Caco-2 (cell line): ENCODE results near the gene PDCD6IP. TPM values are rescaled to one million over a fixed set of nuclear protein-coding genes. Genes with fewer than 3 reads are reported as not detected.

ENCODE experiments used
- BruUV-seq: library from RNA; stranded (reverse); fragments of 400-500 nt; replicated peaks from 2 replicates; lab custom pipeline; 2021; lab: Mats Ljungman, UMichigan
- CTCF ChIA-PET: fragments of 300-600 bp; sonication (Branson Sonifier 250); formaldehyde crosslinking; loops from one replicate; lab custom pipeline; 2022; ENCODE audit warnings: antibody characterized with exemption; lab: Charles Lee
- POLR2A ChIA-PET: fragments of 300-600 bp; sonication (Branson Sonifier 250); formaldehyde crosslinking; loops from one replicate; lab custom pipeline; 2022; ENCODE audit warnings: antibody characterized with exemption; lab: Charles Lee
- DNase-seq, 2 experiments: peaks; one replicate each; pipeline versions ENCODE4 v3.0.0 to v3.0.0-alpha.2; 2020 to 2022
- H3K27me3 ChIP-seq: replicated peaks from 2 replicates; pipeline ENCODE4 v1.6.0; 2011; ENCODE audit warnings: low read length; ENCODE audit not compliant: control insufficient read depth, insufficient read depth
- H3K36me3 ChIP-seq: 2 replicates; pipeline ENCODE4 v1.5.1; 2011; ENCODE audit warnings: low read length; ENCODE audit not compliant: control insufficient read depth, insufficient read depth
- H3K4me1 ChIP-seq: fragments of 250-450 bp; sonication (Bioruptor Pico); 2 replicates; pipeline ENCODE4 v1.5.1; 2020; ENCODE audit warnings: mild to moderate bottlenecking
- H3K4me3 ChIP-seq: 2 replicates; pipeline ENCODE4 v1.5.1; 2011; ENCODE audit warnings: low read depth, mild to moderate bottlenecking, control low read depth, low read length
- H3K9me3 ChIP-seq: fragments of 250-450 bp; sonication (Bioruptor Pico); 2 replicates; pipeline ENCODE4 v1.5.1; 2020; ENCODE audit warnings: mild to moderate bottlenecking, moderate library complexity
- H3K27ac Mint-ChIP-seq: one replicate; pipeline ENCODE4 v1.8.0; 2022; ENCODE audit warnings: mixed read lengths; ENCODE audit not compliant: unreplicated experiment
- H3K27me3 Mint-ChIP-seq: one replicate; pipeline ENCODE4 v1.8.0; 2022; ENCODE audit warnings: mixed read lengths; ENCODE audit not compliant: insufficient read depth, unreplicated experiment
- H3K36me3 Mint-ChIP-seq: one replicate; pipeline ENCODE4 v1.8.0; 2022; ENCODE audit warnings: mild to moderate bottlenecking, mixed read lengths; ENCODE audit not compliant: insufficient read depth, unreplicated experiment
- H3K4me1 Mint-ChIP-seq: one replicate; pipeline ENCODE4 v1.8.0; 2022; ENCODE audit warnings: low read depth, mixed read lengths; ENCODE audit not compliant: unreplicated experiment
- H3K4me3 Mint-ChIP-seq: one replicate; pipeline ENCODE4 v1.8.0; 2022; ENCODE audit warnings: mild to moderate bottlenecking, moderate library complexity, mixed read lengths; ENCODE audit not compliant: unreplicated experiment
- H3K9me3 Mint-ChIP-seq: one replicate; pipeline ENCODE4 v1.8.0; 2022; ENCODE audit warnings: mixed read lengths; ENCODE audit not compliant: unreplicated experiment
- intact Hi-C: fragments of 100-400 bp; cut with micrococcal nuclease; formaldehyde crosslinking; loops from one replicate; pipeline ENCODE4 v1.10.0; 2022; ENCODE audit not compliant: unreplicated experiment
- total RNA-seq: library from RNA; stranded (reverse); gene quantifications from 2 replicates; pipeline ENCODE4 v1.2.3, GENCODE V29; 2022
- TF ChIP-seq, protein P1 (sequence below), 2 experiments: fragments of 200-600 bp in 1 of 2; IDR thresholded peaks; 1 replicate in 1 of 2; 2 replicates in 1 of 2; pipeline versions ENCODE4 v1.5.1 to v1.8.0; 2011 to 2022; ENCODE audit warnings: antibody characterized with exemption in 1 of 2, control low read depth in 1 of 2, inconsistent platforms in 1 of 2, low read depth in 1 of 2, low read length in 1 of 2, mild to moderate bottlenecking in 1 of 2, moderate library complexity in 1 of 2; ENCODE audit not compliant: insufficient read depth in 1 of 2, severe bottlenecking in 1 of 2, unreplicated experiment in 1 of 2

Gene PDCD6IP
- total RNA-seq, 1 experiment from 2014 or later, result 185 TPM

DNA sequence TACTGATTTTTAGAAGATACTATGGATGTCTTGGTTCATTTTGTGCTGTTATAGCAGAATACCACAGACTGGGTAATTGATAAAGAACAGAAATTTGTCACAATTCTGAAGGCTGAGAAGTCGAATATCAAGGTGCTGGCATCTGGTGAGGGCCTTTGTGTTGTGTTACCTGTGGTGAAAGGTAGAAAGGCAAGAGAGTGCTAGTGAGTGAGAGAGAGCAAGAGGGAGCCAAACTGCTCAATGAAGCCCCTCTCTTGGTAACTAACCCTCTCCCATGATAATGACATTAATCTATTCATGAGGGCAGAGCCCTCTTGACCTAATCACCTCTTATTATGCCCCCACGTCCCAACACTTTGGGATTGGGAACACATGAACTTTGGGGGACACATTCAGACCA, 31.3 kb downstream of the PDCD6IP start:
- H3K4me1 Mint-ChIP-seq, result no peaks in the 10 kb centered on the region
- no peak for DNase-seq
- H3K27me3 Mint-ChIP-seq, result no peaks in the 10 kb centered on the region
- H3K36me3 Mint-ChIP-seq, result peaks cover 41% of the 10 kb centered on the region
- POLR2A ChIA-PET, result no interaction called here
- no TSS peak for BruUV-seq
- no peaks in the 10 kb centered on the region for H3K36me3 ChIP-seq
- no peaks in the 10 kb centered on the region for H3K4me1 ChIP-seq
- CTCF ChIA-PET, result no interaction called here
- H3K27me3 ChIP-seq, result no peaks in the 10 kb centered on the region
- no peak overlapping the region for H3K4me3 ChIP-seq
- TF ChIP-seq, protein P1, sequence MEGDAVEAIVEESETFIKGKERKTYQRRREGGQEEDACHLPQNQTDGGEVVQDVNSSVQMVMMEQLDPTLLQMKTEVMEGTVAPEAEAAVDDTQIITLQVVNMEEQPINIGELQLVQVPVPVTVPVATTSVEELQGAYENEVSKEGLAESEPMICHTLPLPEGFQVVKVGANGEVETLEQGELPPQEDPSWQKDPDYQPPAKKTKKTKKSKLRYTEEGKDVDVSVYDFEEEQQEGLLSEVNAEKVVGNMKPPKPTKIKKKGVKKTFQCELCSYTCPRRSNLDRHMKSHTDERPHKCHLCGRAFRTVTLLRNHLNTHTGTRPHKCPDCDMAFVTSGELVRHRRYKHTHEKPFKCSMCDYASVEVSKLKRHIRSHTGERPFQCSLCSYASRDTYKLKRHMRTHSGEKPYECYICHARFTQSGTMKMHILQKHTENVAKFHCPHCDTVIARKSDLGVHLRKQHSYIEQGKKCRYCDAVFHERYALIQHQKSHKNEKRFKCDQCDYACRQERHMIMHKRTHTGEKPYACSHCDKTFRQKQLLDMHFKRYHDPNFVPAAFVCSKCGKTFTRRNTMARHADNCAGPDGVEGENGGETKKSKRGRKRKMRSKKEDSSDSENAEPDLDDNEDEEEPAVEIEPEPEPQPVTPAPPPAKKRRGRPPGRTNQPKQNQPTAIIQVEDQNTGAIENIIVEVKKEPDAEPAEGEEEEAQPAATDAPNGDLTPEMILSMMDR (IDR thresholded peaks at IDR 0.05; ENCODE audit: insufficient read depth in 1 of 2, low read depth in 1 of 2, low read length in 1 of 2, severe bottlenecking in 1 of 2, unreplicated experiment in 1 of 2), result no peak
- H3K27ac Mint-ChIP-seq, result peak overlapping the region; percentile 27
- H3K9me3 Mint-ChIP-seq, result no peaks in the 10 kb centered on the region
- no peaks in the 10 kb centered on the region for H3K9me3 ChIP-seq
- no peak overlapping the region for H3K4me3 Mint-ChIP-seq
- intact Hi-C loops, result no loop called here

DNA sequence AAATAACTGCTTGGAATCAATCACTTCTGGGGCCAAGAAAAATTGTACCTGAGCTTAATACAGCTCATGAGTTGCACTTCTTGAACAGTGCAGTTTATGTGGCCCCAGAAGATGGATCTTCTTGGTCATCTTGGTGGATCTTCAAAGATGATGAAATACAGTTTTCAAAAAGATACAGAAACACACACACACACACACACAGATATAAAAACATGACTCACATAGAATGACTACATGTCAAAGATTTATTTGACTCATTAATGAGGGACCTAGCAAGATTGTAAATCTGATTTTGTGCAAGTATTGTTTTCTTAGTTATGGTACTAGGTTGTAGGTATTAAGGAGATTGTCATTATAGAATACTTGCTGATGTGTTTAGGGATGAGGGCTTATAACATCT, 32.6 kb downstream of the PDCD6IP start:
- ChIA-PET POLR2A (no interaction called here), CTCF (no interaction called here)
- Histone ChIP-seq H3K4me1 (no peaks in the 10 kb centered on the region), H3K9me3 (no peaks in the 10 kb centered on the region), H3K27me3 (no peaks in the 10 kb centered on the region), H3K4me3 (no peak overlapping the region), H3K36me3 (no peaks in the 10 kb centered on the region)
- intact Hi-C loops, result no loop called here
- H3K27me3 Mint-ChIP-seq, result no peaks in the 10 kb centered on the region
- no peak for DNase-seq
- H3K4me1 Mint-ChIP-seq, result no peaks in the 10 kb centered on the region
- no peaks in the 10 kb centered on the region for H3K9me3 Mint-ChIP-seq
- no peak overlapping the region for H3K4me3 Mint-ChIP-seq
- BruUV-seq, result no TSS peak
- no peak overlapping the region for H3K27ac Mint-ChIP-seq
- TF ChIP-seq, protein P1 (IDR thresholded peaks at IDR 0.05; ENCODE audit: insufficient read depth in 1 of 2, low read depth in 1 of 2, low read length in 1 of 2, severe bottlenecking in 1 of 2, unreplicated experiment in 1 of 2), result no peak
- H3K36me3 Mint-ChIP-seq, result peaks cover 32% of the 10 kb centered on the region

DNA sequence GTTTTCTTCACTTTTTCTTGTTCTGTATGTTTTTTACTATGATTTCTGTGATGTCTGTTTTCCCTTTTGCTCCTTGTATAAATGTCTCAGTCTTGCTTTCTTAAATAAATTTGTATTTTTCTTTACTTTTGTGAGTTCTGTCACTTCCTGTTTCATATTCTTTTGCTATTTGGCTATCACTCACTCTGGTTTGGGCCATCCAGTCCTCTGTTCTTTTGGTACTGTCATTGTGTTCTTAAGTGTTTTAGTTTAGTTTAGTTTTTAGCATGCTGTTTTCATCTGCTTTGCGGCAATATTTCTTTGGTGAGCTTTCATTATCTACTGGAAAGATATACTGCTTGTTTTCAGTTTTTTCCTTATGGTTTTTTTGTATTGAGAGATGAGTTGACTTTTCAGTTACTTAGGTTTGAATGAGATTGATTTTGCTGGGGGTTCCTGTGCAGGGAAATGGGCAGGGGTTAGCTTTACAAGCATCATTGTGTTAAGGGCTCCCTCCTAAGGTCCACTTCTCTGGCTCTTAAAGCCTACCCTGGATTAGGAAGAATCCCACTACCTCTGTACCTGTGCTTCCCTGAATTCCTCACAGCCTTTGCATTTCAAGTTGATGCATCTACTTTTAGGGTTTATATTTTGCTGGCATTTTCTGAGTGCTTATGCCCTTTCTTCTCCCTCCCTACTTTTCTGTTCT, 35.1 kb downstream of the PDCD6IP start:
- Mint-ChIP-seq H3K36me3 (peaks cover 49% of the 10 kb centered on the region), H3K27me3 (no peaks in the 10 kb centered on the region), H3K9me3 (no peaks in the 10 kb centered on the region), H3K4me3 (no peak overlapping the region), H3K27ac (no peak overlapping the region), H3K4me1 (no peaks in the 10 kb centered on the region)
- H3K36me3 ChIP-seq, result no peaks in the 10 kb centered on the region
- CTCF ChIA-PET, result no interaction called here
- intact Hi-C loops, result no loop called here
- H3K9me3 ChIP-seq, result no peaks in the 10 kb centered on the region
- DNase-seq, result no peak
- POLR2A ChIA-PET, result no interaction called here
- no peak overlapping the region for H3K4me3 ChIP-seq
- BruUV-seq, result no TSS peak
- TF ChIP-seq, protein P1 (IDR thresholded peaks at IDR 0.05; ENCODE audit: insufficient read depth in 1 of 2, low read depth in 1 of 2, low read length in 1 of 2, severe bottlenecking in 1 of 2, unreplicated experiment in 1 of 2), result no peak
- H3K27me3 ChIP-seq, result no peaks in the 10 kb centered on the region
- H3K4me1 ChIP-seq, result no peaks in the 10 kb centered on the region
